ENCODE data around the gene ST13.
"Not testable (repeated sequence)": the region's sequence is repeated elsewhere in the genome, so short reads cannot be mapped to it uniquely, and the experiment has no call there.

ST13 gene

DNA sequence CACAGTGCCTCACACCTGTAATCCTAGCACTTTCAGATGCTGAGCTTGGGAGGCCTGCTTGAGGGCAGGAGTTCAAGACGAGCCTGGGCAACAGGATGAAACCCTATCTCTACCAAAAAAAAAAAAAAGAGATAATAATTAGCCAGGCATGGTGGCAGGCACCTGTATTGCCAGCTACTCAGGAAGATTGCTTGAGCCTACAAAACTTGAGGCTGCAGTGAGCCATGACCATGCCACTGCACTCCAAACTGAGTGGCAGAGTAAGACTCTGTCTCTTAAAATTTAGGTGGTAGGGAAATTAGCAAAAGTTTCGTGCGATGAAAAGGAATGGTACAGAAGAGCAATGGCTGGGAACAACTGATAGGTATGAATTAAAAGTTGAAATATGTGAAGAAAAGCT, 18.0 kb downstream of the ST13 start:
- no peak for DNase-seq (ENCODE audit: low read depth in 2 of 2)

DNA sequence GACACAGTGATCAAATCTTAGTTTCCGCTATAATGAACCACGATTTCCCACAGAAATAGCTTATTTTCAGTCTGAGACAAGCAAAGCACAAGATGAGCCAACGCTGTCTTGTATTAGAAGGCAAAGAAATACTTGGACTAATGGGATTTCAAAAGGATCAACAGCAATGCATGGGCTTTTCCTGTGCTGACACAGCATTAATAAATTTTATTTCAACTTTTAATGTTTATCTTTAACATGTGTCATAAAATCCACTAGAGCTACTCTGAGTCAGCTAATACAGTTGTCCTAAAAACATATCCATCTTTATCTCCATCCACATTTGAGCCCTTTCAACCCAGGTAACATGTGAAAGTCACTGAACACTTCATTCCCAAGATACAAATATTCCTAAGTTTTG, 21.8 kb downstream of the ST13 start:
- DNase-seq (ENCODE audit: low read depth in 2 of 2), result no peak

DNA sequence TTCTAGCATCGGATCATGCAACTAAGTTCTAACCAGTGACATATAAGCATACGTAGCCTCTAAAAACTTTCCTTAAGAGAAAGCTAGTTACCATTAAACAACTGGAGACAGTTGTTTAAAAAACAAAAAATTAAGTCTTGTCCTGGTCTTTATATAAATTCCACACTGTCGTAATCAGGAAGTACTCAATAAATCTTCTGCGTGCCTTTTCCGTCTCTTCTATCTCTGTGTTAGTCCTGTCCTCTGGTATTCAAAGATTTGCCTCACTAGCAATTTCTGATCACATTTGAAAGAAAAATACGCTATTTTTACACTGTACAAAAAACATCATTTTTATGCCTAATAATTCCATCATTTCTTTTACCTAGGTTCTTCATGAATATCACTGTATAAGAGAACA, 27.3 kb downstream of the ST13 start:
- no peak for DNase-seq (ENCODE audit: low read depth in 2 of 2)

DNA sequence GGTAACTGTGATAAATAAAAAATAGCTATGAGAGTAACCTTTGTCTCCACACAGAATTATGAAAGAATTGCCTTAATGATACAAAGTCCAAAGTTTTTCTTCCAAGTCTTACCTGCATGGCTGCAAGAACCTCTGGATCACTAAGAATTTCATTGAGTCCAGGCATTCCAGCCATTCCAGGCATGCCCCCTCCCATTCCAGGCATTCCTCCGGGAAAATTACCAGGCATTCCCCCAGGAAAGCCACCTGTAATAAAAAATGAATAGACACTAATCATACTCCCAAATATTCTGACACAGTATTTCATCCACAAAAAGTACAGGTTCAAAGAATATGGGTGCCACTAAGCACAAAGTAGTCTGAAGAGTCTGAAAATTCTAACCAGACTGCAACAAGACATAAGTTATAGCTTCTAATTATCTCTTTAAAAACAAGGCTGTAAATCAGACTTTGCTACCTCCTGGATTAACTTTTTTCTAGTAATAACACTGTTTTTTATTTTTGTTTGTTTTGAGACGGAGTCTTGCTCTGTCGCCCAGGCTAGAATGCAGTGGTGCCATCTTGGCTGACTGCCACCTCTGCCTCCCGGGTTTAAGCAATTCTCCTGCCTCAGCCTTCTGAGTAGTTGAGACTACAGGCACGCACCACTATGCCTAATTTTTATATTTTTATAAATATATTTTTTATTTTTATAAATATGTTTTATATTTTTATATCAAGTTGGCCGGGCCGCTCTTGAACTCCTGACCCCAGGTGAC, 29.3 kb downstream of the ST13 start:
- no peak for DNase-seq (ENCODE audit: low read depth in 2 of 2)

DNA sequence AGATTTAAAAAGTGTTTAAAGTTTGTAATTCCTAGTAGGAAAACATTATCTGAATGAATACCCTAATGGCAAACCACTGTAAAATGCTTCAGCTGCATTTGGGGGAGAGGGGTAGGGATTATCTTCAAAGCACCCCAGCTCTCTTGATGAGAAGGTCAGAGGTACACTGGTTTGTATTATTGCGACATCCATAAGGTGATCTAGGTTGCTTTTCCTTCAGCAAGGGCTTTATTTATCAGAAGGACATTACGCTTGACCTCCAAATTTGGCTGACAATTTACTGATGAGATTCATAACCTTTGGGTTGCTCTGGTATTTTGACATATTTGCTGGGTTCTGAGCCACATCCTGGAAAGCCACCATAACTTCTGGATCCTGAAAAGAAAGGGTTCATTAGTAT, 30.1 kb downstream of the ST13 start:
- not testable (repeated sequence) for DNase-seq (ENCODE audit: low read depth in 2 of 2)

DNA sequence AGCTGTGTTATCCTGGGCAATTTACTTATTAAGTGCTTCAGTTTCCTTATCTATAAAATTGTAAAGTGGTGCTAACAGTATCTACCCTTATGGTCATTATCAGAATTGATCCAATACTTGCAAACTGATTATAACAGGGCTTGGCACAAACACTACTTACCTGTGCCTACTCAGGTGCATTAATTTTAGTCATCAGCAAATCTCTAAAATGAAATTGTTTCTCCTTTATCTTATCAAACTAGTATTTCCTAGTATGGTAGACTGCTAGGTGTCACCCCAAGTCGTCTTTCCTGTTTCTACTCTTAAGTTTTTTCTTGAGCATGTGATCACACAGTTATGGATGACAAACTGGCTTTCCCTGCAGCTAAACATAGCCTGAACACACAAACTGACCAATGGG, 33.0 kb downstream of the ST13 start:
- DNase-seq (ENCODE audit: low read depth in 2 of 2), result no peak

GRCh38 chr22:40819599-40820140, 36.8 kb downstream of the ST13 start:
- no peak for DNase-seq (ENCODE audit: low read depth in 2 of 2)

DNA sequence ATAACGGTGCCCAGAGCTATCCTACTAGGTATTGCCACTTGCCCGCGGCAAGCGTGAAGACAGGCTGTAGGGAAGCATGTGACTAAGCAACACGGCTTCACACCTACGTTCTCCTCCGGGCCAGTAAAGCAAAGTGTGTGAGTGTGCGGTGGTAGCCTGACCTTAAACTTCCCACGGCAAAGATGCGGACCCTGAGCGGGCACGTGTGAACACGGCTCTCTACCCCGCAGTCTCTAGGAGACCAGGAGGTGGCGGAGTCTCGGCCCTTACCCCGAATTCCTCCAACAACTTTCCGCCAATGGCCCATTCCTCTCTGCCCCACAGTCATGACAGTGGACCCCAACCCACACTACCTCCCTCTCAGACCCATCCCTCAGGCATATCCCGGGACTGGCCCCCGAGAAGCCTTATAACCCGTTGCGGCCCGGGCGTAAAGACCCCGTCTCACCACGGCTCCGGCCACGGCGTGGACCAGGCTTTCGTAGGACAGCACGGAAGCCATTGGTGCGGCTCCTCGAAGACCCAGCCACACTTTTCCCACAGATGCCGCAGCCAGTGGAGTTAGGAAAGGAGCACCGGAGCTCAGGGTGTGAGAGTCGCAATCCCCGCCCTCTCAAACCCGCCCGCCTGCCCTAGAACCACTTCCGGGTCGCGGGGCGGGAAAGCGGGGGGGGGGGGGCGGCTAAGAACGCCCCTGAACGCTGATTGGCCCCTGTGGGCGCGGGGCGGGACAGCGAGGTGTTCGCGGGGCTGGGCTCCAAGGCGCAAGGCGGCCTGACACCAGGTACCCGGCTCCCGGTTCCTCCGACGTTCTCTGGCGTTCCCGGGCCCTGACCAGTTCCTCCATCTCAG, 37.5 kb downstream of the ST13 start, which contains the start of gene SLC25A17:
Gene SLC25A17 (minus strand): TSS at position 600 of the 852 bp plus-strand sequence. CDS start 98 bp downstream, at position 502.
- peak; percentile 75 to 80 for DNase-seq (ENCODE audit: low read depth in 2 of 2)

GRCh38 chr22:40818192-40818746, 38.2 kb downstream of the ST13 start:
- DNase-seq (ENCODE audit: low read depth in 2 of 2), result no peak

DNA sequence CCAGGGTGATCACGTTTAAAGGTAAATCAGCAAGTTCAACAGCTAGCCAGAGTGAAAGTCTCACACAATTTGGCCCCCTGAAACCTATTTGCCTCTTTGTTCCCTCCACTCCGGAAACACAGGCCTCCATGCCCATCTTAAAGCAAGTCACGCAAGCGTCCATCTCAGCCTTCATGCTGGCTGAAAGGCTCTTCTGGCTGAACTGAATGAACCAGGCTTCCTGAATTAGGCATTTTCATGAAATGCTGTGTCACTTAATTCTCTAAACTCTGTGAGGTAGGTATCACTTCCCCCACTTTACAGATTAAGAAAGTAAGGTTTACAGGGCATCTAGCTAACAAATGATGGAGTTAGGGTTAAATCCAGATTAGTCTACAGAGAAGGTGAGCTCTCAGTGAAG, 38.7 kb downstream of the ST13 start:
- DNase-seq (ENCODE audit: low read depth in 2 of 2), result no peak

- no peak for DNase-seq (ENCODE audit: low read depth in 2 of 2)
Observed at GRCh38 chr22:40813912-40814315, 42.5 kb downstream of the ST13 start.

GRCh38 chr22:40808018-40808841, 48.2 kb downstream of the ST13 start:
- no peak for DNase-seq (ENCODE audit: low read depth in 2 of 2)

DNA sequence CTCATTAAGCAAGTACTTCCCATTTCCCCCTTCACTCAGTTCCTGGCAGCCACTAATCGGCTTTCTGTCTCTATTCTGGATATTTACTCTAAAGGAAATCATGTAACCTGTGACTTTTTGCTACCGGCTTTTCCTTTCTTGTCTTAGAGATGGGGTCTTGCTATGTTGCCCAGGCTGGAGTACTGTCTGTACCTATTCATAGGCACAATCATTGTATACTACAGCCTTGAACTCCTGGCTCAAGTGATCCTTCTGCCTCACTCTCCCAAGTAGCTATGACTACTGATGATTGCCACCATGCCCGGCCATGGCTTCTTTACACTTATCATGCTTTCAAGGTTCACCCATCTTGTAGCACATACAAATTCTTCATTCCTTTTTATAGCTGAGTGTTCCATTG, 49.7 kb downstream of the ST13 start:
- DNase-seq (ENCODE audit: low read depth in 2 of 2), result no peak

DNA sequence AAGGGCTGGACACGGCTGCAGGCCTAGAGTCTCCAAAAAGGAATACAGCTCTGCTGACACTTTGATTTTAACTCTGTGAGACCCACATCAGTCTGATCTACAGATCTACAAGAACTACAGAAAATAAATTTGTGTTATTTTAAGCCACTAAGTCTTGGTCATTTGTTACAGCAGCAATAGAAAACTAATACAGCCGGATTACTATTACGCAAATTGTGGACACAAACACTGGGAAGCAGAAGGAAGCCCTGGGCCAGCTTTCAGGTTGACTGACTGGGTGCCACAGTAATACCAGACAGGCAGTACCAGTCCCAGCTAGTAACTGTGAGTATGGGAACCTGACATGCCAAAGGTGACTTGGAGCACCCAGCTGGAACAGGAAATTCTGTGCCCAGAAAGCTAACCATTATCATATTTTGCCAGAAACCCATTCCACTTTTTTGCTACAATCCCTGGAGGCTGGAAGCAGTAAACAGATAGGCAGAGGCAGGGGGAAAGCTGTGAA, 50.7 kb downstream of the ST13 start:
- no peak for DNase-seq (ENCODE audit: low read depth in 2 of 2)

GRCh38 chr22:40805239-40805638, 51.2 kb downstream of the ST13 start:
- DNase-seq (ENCODE audit: low read depth in 2 of 2), result no peak

GRCh38 chr22:40803321-40803720, 53.1 kb downstream of the ST13 start:
- DNase-seq (ENCODE audit: low read depth in 2 of 2), result no peak

GRCh38 chr22:40799008-40799407, 57.4 kb downstream of the ST13 start:
- DNase-seq (ENCODE audit: low read depth in 2 of 2), result no peak

DNA sequence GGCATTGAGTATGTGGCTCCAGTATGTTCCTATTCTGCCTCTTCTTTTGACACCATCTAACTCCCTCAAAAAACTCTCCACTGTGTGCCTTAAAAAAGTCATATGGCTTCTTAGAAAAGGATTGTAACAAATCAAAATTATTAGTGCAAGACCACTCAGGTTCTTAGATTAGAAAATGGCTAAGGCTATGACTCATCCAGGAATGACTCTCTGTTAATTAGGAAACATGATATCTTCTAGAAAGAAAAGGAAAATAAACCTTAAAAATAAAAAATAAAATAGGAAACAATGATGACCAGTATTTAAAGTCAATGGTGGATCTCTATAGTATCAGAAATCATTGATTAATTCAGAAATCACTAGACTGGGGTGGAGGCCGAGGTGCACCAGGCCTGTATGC, 59.0 kb downstream of the ST13 start:
- no peak for DNase-seq (ENCODE audit: low read depth in 2 of 2)

DNA sequence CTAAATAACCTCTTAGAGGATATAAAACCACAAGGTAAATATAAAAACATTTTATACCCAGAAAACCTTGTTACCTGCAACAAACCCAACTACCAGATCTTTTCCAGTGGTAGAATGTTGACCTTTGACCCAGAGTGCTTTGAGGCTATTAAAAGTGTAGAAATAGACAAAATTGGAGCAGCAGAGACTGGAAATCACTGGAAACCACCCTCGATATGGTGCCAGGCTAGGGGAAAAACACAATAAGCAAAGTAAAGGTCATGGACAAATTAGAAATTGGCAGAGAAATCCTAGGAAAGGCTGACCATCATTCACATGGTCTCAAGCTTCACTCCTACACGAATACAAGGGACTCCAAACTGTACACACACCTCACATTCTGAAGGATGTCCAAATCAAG, 64.0 kb downstream of the ST13 start:
- DNase-seq (ENCODE audit: low read depth in 2 of 2), result no peak

DNA sequence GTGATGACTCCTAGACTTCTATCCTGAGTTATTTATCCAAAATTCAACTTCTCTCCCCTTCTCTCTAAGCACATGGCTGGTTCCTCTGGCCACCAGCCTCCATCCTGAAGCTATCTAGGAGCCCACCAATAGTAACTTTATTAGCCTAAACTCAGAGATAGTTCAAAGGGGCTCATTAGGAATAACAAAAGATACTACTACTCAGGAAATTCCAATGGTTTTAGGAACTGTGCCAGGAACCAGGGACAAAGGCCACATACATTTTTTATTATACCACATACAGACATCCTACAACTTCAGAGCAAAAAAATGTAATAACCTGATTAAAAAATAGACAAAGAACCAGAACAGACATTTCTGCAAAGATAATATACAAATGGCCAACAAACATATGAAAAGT, 65.2 kb downstream of the ST13 start:
- DNase-seq (ENCODE audit: low read depth in 2 of 2), result no peak

- DNase-seq (ENCODE audit: low read depth in 2 of 2), result no peak
Observed at GRCh38 chr22:40789131-40789530, 67.3 kb downstream of the ST13 start.
